HepG2 (cell line): ENCODE results near the gene ACADS. TPM values are rescaled to one million over a fixed set of nuclear protein-coding genes. Genes with fewer than 3 reads are reported as not detected.
A peak's percentile ranks its signal among the peaks of the same experiment; 100 is the strongest.

ENCODE experiments used
- AHR ChIP-seq: IDR thresholded peaks from 2 replicates; pipeline ENCODE4 v1.6.1; 2018; ENCODE audit warnings: missing genetic modification reagents, missing compliant biosample characterization
- ATF6 ChIP-seq: sonication (generic); formaldehyde crosslinking; conservative IDR thresholded peaks from 2 replicates; pipeline ENCODE4 v1.4.0; 2020; ENCODE audit warnings: missing genetic modification reagents
- DBP ChIP-seq: sonication (generic); formaldehyde crosslinking; IDR thresholded peaks from 2 replicates; pipeline ENCODE4 v1.4.0; 2020; ENCODE audit warnings: missing genetic modification reagents; ENCODE audit errors: not compliant biosample characterization
- DDIT3 ChIP-seq: sonication (generic); formaldehyde crosslinking; IDR thresholded peaks from 2 replicates; pipeline ENCODE4 v1.4.0; 2020; ENCODE audit warnings: mild to moderate bottlenecking, missing genetic modification reagents
- JDP2 ChIP-seq: sonication (generic); formaldehyde crosslinking; IDR thresholded peaks from 2 replicates; pipeline ENCODE4 v1.8.1; 2022; ENCODE audit warnings: missing genetic modification reagents, borderline replicate concordance
- KLF12 ChIP-seq: sonication (generic); formaldehyde crosslinking; IDR thresholded peaks from 2 replicates; pipeline ENCODE4 v1.4.0; 2020; ENCODE audit warnings: missing genetic modification reagents, borderline replicate concordance
- KLF9 ChIP-seq: IDR thresholded peaks from 2 replicates; pipeline ENCODE4 v1.6.1; 2016; ENCODE audit warnings: low read depth
- MXD1 ChIP-seq: sonication (generic); formaldehyde crosslinking; IDR thresholded peaks from 2 replicates; pipeline ENCODE4 v1.4.0; 2020; ENCODE audit warnings: mild to moderate bottlenecking, missing genetic modification reagents
- NFATC3 ChIP-seq: sonication (generic); formaldehyde crosslinking; IDR thresholded peaks from 2 replicates; pipeline ENCODE4 v1.5.1; 2020; ENCODE audit warnings: mild to moderate bottlenecking, missing genetic modification reagents
- NKX3-1 ChIP-seq: sonication (generic); formaldehyde crosslinking; IDR thresholded peaks from 2 replicates; pipeline ENCODE4 v1.5.0; 2020; ENCODE audit warnings: missing genetic modification reagents
- PBX3 ChIP-seq: sonication (generic); formaldehyde crosslinking; IDR thresholded peaks from 2 replicates; pipeline ENCODE4 v1.8.1; 2023; ENCODE audit warnings: missing genetic modification reagents, inconsistent platforms, borderline replicate concordance
- SMARCC2 ChIP-seq: fragments of 450-650 bp; IDR thresholded peaks from 2 replicates; pipeline ENCODE4 v1.6.1; 2017; ENCODE audit warnings: antibody characterized with exemption, mild to moderate bottlenecking
- TAF15 ChIP-seq: fragments of 200-400 bp; formaldehyde crosslinking; IDR thresholded peaks from one replicate; pipeline ENCODE4 v1.6.1; 2018; ENCODE audit warnings: mild to moderate bottlenecking, low read depth, low read length; ENCODE audit not compliant: poor library complexity, severe bottlenecking
- TBX2 ChIP-seq: sonication (generic); formaldehyde crosslinking; IDR thresholded peaks from 2 replicates; pipeline ENCODE4 v1.5.0; 2020; ENCODE audit warnings: missing genetic modification reagents, mild to moderate bottlenecking, borderline replicate concordance
- TFAP4 ChIP-seq: sonication (generic); IDR thresholded peaks from 2 replicates; pipeline ENCODE4 v1.6.1; 2016; ENCODE audit warnings: low read depth, borderline replicate concordance
- THRA ChIP-seq: sonication (generic); formaldehyde crosslinking; IDR thresholded peaks from 2 replicates; pipeline ENCODE4 v1.4.0; 2020; ENCODE audit warnings: missing genetic modification reagents, borderline replicate concordance
- ZFP1 ChIP-seq: IDR thresholded peaks from 2 replicates; pipeline ENCODE4 v1.6.1; 2016
- ZNF205 ChIP-seq: IDR thresholded peaks from 2 replicates; pipeline ENCODE4 v1.6.1; 2018; ENCODE audit warnings: missing biosample characterization, missing genetic modification reagents
- ZNF333 ChIP-seq: sonication (generic); formaldehyde crosslinking; IDR thresholded peaks from 2 replicates; pipeline ENCODE4 v1.4.0; 2020; ENCODE audit warnings: mild to moderate bottlenecking, missing genetic modification reagents, borderline replicate concordance
- ZNF34 ChIP-seq: sonication (generic); formaldehyde crosslinking; IDR thresholded peaks from 2 replicates; pipeline ENCODE4 v1.4.0; 2020; ENCODE audit warnings: mild to moderate bottlenecking, missing genetic modification reagents, borderline replicate concordance
- ZNF576 ChIP-seq: sonication (generic); formaldehyde crosslinking; IDR thresholded peaks from 2 replicates; pipeline ENCODE4 v1.4.0; 2020; ENCODE audit warnings: mild to moderate bottlenecking, missing genetic modification reagents
- ZSCAN12 ChIP-seq: sonication (generic); formaldehyde crosslinking; IDR thresholded peaks from 2 replicates; pipeline ENCODE4 v1.9.0; 2021; ENCODE audit warnings: mild to moderate bottlenecking, missing genetic modification reagents
- polyA plus RNA-seq, 8 experiments: library from polyadenylated mRNA; depleted of rRNA in 3 of 8; stranded (reverse) in 7 of 8; unstranded in 1 of 8; fragments of >200 nt; fragmentation: Illumina TruSeq in 4 of 8; extraction: Trizol in 4 of 8; gene quantifications; 2 replicates each; pipeline versions ENCODE4 v1.2.1 to v1.2.3, GENCODE V29; 2011 to 2016; ENCODE audit warnings: low read depth in 4 of 8, missing spikeins in 1 of 8, mixed read lengths in 1 of 8; ENCODE audit not compliant: insufficient read depth in 1 of 8
- total RNA-seq, 5 experiments: library from RNA; depleted of rRNA; stranded (reverse); fragments of >200 nt; fragmentation: Illumina TruSeq; extraction: Trizol; gene quantifications; 2 replicates each; pipeline ENCODE4 v1.2.3, GENCODE V29; 2016; ENCODE audit warnings: low read depth in 1 of 5

ACADS gene
- total and polyA plus RNA-seq, 2 of the 13 experiments (the other 11 are each of a cell fraction or from before 2014, with no cell fraction given), result 17.4 to 27.7 TPM

GRCh38 chr12:120725659-120726509, at the start of gene ACADS (continued):
- no peak for TF ChIP-seq ATF6 (CRISPR knock-in tag)
- TF ChIP-seq DDIT3 (CRISPR knock-in tag), result no peak
- TF ChIP-seq AHR (CRISPR knock-in tag), result no peak
- no peak for TF ChIP-seq TAF15
- peak; percentile 77 for TF ChIP-seq TBX2 (CRISPR knock-in tag)
- no peak for TF ChIP-seq NKX3-1
- no peak for TF ChIP-seq MXD1 (CRISPR knock-in tag)
- TF ChIP-seq ZNF205 (CRISPR knock-in tag), result peak; percentile 66
- no peak for TF ChIP-seq ZFP1
- TF ChIP-seq ZNF333 (CRISPR knock-in tag), result no peak
- TF ChIP-seq ZSCAN12, result 0 out of 2 replicates have a peak, but pooled peaks have one; percentile 61
- no peak for TF ChIP-seq NFATC3 (CRISPR knock-in tag)
- TF ChIP-seq TFAP4, result peak; percentile 86
- TF ChIP-seq JDP2 (CRISPR knock-in tag), result no peak
- no peak for TF ChIP-seq PBX3
- no peak for TF ChIP-seq THRA
- TF ChIP-seq SMARCC2, result no peak
- no peak for TF ChIP-seq ZNF34
- peak; percentile 44; the same call in 1 of the 2 replicates for TF ChIP-seq KLF9 (CRISPR knock-in tag)
- TF ChIP-seq KLF12 (CRISPR knock-in tag), result peak; percentile 52; the same call in 1 of the 2 replicates
- no peak for TF ChIP-seq ZNF576
- TF ChIP-seq DBP (CRISPR knock-in tag), result no peak
